Urothelium cell line (cell line): ENCODE results near the gene LCP1.
A peak's percentile ranks its signal among the peaks of the same experiment; 100 is the strongest.

Source experiments
- DNase-seq: peaks from one replicate; pipeline ENCODE4 v3.0.0; 2011; ENCODE audit warnings: low spot score, mixed read lengths
- FAIRE-seq: peaks from 2 replicates; lab custom pipeline; 2011; peaks lifted over from hg19 to GRCh38; lab: Jason Lieb, UNC

Gene LCP1

DNA sequence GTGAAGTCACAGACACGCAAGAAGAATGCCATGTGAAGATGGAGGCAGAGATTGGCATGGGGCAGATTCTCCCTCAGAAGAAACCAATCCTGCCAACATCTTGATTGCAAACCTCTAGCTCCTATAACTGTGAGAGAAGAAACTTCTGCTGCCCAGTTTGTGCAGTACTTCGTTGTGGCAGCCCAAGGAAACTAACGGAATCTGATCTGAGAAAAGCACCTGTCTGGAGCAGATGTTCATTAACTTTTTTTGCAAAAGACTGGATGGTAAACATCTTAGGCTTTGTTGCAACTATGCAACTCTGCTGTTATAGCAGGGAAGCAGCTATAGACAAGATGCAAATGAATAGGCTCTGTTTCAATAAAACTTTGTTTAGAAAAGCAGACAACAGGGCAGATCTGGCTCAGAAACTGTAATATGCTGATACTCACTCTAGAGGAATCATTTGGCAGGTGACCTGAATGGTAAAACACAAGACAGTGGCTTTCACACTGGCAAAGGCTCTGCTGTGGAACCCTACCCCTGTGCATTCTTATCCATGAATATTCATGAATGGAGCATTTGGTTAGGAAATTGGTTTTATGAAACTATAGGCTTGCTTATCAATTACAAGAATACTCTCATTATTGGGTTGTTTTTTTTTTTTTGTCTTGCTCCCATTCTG is 51.9 kb downstream of the LCP1 start:
- DNase-seq (no peak), FAIRE-seq (no peak)

DNA sequence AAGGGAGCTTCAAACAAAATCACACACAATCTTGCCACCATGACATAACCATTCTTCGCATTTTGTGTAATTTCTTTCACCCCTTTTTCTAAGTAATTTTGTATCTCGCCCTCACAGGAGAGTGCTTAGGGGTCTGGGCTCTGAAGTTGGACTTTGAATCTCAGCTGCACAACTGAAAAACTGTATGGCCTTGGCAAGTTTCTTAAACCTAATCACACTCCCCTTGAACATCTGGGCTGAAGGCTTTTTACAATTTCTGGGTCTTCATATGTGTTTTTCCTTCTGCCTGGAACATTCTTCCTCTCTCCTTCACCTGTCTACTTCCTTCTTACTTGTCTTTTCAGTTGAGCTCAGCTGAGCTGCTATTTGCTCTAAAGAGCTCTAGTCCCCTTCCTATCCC is 52.9 kb downstream of the LCP1 start:
- DNase-seq (no peak), FAIRE-seq (no peak)

DNA sequence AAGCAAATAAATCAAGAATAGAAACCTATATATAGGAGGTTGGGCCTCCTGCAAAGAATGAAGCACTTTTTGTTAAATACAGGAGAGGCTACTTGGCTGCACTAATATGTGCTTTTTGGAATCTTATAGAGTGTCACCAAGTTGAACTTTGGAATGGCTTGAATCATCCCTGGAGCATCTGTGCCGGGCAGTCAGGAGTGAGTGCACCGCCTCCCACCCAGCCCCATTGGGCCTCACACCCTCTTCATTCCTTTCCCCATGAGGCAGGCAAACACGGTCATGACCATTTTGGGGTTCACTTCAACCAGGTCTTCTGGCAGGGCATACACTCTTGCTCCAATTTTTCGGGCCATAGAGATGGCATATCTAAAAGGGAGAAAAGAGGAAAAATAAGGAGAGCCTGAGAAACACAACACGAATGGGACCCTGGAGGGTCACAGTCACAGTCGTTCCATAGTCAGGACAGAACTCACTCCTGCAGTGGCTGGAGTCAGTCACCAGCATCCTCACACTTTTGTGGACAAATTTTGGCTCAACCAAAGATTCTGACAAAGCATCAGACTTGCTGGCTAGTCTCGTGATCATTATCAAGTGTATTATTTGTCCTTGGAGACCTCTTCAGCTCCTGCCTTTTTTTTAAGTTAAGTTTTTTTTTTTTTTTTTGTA is 54.5 kb downstream of the LCP1 start:
- no peak for DNase-seq
- no peak for FAIRE-seq

DNA sequence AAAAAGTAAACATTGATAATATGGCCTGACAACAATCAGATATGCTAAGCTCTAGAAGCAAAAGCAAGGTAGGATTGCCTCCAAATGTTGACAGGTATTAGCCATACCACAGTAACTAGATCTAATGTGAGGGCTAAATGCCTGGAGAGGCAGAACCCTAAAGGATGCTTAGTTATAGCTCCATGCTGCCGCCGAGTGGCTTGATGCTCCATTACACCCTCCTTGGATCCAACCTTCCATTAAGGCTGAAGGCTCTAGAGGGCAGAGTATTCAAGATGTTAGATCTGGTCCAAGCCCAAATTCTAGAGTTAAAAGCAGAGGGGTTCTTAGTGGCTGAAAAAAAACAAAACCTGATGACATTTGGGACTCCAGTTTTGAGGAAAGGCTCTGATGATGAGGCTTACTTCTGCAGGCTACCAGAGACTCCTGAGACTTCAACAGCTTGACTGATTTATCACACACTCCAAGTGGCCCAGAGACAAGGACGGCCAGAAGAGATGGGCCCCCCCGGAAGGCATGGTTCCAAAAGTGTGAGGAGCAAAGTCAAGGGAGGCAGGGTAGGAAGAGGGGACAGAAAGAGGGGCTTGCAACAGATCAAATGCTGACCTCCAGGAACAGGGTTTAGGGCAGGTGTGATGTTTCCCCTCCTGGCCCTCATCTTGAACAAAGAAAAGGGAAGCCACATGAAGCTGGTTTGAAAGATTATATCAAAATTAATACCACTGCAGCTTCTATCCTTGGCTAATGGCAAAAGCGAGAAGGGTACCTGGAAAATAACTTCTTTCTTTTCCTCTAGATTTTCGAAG is 55.2 kb downstream of the LCP1 start:
- DNase-seq (peak; percentile 63), FAIRE-seq (no peak)

DNA sequence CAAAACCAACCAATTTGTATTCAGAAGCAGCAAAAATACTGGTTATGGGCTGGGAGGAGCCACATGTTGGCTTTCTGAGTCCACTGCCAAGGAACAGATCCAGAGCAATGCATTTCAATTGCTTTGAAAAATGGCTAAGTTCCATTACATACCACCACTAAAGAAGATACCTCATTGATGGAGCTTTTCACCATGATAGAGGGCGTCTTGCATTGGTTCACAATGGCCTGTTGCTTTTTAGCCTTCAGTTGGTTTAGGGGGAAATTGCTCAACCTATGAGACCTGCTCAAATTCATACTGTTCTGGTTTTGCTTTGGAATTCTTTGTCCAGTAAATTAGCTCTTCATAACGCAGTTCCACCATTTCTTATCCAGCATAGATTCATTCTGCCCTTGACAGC is 55.9 kb downstream of the LCP1 start:
- no peak for FAIRE-seq
- DNase-seq, result no peak

DNA sequence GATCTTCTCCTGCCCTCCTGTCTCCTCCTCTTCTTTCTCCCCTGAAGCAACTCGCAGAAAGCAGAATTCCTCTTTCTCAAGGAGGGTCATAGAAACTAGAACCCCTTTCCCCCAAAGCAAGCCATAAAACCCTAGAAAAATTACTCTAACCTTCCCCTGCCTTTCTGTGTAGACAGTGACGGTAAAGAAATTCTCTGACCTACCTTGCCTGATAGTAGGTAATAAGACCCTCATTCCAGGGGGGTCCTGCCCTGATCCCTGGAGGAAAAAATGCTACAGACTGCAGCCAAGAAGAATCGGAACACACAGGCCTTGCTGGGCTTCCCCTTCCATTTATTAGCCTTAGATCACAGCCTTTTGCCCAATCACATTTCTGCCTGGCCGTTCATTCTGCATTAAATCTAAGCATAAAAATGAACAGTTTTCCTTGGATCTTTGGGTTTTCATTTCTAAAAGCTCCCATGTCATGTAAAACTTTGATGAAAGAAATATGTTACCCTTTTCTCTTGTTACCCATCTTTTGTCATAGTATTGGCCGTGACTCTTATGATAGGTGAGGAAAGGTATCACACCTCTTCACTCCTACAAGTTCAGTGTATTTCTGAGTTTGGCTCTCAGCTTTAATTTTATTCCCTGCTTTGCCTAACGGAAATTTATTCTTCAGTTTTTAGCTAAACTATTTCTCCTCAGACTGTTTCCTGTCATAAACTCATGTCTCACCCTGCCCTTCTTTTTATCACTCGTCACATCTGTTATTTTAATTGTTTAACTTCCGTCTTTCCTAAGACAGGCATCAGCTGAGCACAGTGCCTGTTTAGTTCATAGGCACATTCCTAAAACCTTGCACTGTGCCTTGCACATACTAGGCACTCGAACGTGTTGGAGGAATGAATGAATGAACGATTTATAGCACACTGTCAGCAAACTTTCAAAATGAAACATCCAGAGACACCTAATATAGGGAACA is 56.7 kb downstream of the LCP1 start:
- FAIRE-seq (no peak), DNase-seq (no peak)

DNA sequence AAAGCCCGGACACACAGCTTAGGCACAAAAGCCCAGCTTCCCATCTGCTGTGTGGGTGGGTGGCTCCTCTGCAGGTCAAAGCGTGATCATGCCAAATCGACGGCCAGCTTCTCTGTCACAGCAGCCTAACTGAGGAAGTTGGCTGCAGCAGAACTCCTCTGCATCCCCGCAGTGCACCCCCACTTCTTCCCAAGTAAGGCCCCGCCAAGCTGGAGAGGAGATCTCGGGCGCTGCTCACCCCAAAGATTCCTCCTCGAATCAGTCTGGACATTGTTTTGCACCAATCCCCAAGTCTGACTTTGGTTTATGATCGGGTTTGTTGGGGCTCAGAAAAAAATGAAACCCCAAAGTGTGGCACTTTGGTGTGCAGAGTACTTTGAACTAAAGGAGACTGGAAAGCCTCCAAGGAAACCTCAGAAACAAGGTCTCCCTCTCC is 57.4 kb downstream of the LCP1 start:
- FAIRE-seq, result no peak
- no peak for DNase-seq

DNA sequence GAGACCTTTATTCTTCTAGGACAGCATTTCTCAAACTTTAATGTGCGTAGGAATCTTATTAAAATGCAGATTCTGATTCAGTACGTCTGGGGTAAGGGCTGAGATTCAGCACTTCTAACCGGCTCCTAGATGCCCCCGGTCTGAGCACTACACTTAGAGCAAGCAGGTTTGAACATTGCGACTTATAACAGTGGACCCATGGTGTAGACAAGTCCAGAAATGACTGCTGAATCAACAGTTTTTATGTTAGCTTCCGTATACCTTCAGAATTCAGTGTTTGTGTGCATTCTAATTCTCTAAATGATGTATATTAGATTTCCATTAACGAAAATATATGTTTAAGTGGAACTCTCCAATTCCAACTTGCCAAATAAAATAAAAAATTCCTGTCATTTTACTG is 59.7 kb downstream of the LCP1 start:
- FAIRE-seq (no peak), DNase-seq (no peak)

DNA sequence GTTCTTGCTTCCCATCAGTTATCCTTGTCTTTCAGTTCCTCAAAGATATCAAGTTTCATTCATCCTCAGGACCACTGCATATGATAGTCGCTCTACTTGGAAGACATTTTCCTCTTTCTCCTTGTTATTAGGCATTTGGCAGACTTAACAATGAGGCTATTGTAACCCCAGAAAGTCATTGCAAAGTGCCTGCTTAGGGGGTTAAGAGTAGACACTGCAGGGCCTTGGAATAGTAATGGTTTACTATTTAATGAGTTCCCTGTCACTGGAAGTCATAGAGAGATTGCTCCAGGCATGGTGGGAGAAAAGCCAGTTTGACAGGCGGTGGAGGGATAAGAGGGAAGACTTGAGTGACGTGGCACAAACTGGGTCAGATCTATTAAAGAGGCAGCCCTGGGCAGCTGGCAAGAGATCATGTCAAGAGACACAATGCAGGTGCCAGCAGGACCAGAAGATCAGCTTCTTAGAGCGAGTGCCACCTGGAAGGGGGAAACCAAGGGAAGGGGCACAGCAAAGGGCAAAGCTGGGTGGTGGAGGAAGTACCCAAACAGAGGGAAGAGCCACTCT is 60.3 kb downstream of the LCP1 start:
- DNase-seq, result no peak
- FAIRE-seq, result no peak

DNA sequence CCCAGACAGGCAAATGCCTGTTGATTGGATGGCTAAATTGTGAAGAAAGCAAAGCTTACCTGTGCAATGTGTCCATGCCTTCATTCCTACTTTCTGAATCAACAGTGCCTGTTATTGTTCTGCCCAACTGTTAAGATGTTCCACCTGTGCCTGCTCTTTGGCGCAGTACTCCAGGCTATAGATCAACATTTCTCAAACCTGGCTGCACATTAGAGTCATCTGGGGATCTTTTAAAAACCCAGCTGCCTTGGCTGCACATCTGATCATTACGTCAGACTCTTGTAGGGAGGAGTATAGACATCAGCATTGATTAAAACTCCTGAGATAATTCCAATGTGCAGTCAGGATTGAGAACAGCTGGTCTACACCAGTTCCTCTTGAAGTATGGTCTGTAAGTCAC is 60.9 kb downstream of the LCP1 start:
- no peak for FAIRE-seq

DNA sequence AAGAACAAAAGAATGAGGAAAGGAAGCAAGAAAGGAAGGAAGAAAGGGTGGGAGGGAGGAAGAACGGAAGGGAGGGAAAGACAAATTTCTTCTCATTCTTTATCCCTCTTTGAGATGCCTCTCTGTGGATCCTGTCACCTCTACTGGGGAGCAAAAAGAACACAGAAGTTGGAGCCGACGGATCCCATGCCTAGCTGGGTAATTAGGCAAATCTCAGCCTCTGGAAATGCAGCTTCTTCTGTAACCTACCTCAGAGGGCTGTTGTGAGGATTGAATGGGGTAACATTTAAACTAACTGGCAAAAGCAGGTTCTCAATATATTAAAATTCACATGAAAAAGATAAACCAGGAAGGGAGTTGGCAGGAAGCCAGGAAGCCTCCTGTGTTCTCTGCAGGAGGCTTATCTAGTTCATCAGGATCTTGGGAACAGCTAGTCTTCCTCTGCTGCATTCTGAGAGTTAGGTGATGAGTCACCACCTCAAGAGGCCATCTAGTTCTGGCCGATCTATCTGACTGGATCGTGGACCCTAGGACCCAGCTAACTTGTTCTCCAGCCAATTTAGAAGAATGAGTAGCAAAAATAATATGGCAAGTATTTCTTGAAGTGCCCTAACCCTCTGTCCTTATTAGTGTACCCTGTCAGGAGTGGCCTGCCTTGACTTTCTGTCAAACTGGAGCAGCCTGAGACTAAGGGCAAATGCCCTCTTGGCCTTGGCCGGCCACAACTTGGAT is 61.9 kb downstream of the LCP1 start:
- DNase-seq, result peak; percentile 29
- FAIRE-seq, result no peak

More for the DNA sequence above, 60.9 kb downstream of the LCP1 start:
- DNase-seq, result no peak

DNA sequence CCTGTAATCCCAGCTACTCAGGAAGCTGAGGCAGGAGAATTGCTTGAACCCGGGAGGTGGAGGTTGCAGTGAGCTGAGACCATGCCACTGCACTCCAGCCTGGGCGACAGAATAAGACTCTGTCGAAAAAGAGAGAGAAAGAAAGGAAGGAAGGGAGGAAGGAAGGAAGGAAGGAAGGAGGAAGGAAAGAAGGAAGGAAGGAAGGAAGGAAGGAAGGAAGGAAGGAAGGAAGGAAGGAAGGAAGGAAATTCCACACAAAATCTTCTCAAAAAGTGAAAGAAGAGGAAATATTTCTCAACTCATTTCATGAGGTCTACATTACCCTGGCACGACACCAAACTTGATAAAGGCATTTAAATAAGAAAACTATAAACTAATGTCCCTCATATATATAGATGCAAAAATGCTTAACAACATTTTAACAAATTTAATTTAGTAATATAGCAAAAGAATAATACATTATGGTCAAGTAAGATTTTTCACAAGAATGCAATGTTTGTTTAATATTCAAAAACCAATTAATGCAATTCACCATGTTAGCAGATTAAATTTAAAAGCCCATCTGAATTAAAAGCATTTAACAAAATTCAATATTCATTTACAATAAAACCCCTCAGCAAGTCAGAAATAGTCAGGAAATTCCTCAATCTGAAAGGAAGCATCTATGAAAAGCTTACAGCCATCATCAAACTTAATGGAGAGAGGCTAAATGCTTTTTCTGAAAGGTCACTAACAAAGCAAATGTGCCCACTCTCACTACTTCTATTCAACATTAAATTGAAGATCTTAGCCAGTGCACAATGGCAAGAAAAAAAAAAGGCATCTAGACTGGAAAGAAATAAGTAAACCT is 65.1 kb downstream of the LCP1 start:
- no peak for FAIRE-seq

DNA sequence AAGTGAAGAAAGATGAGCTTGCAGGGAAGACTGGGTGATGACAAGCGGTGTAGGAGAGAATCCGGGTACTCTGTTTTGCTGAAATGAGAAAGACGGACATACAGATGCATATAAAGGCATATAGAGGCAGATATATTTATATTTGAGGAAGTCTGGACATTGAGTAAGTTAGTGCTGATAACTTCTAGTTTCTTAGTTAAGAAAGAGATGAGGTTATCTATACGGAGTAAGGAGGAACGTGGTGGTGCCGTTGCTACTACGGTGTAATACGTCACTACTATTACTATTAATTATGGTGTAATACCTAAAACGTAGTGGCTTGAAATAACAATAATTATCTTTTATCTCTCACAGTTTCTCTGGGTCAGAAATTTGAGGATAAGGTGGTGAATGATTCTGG is 67.4 kb downstream of the LCP1 start:
- DNase-seq, result no peak
- no peak for FAIRE-seq

More for the DNA sequence above, 65.1 kb downstream of the LCP1 start:
- DNase-seq, result no peak

DNA sequence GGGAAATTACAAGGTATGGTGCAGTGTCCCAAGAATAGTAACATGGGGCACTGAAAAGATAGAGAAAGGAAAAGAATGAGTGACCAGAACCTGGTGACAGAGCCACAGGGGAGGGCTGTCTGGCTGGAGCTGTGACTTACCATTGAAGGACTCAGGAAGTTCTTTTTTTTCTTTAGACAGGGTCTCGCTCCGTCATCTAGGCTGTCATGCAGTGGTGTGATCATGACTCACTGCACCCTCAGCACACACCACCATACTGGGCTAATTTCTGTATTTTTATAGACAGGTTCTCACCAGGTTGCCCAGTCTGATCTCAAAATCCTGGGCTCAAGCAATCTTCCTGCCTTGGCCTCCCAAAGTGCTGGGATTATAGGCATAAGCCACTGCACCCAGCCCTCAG is 68.4 kb downstream of the LCP1 start:
- DNase-seq (no peak), FAIRE-seq (no peak)

DNA sequence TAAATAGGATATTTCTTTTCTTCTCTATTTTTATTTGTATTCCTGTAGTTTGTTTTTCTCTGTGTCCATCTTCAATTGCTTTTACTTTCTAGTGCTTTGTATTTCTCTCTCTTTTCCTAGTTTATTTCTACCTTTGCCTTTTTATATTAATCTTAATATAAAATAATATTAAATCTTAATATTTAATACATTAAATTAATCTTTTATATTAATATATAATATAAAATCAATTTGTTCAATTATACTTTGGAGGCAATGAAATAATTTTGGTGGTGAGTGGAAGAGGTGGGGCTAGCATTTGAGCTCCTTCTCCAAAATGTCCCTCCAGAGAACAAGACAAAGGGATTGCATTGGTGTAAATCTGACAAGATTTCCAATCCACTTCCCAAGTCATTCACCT is 70.8 kb downstream of the LCP1 start:
- DNase-seq (no peak), FAIRE-seq (no peak)

DNA sequence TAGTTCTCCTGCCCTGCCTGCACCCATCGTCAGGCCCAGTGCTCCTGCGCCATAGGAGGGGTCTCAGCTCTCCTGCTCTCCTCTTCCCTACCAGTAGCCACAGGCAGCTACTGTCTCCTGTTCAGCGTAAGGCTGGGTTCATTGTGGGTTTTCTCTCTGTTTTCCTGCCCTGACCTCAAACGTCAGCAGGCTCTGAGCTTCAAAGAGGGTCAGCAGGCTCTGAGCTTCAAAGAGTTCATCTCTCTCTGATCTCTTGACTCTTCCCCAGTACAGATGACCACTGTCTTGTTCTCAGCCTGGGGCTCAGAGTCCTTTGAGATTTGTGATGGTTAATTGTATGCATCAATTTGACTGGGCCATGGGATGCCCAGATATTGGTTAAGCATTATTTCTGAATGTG is 72.5 kb downstream of the LCP1 start:
- DNase-seq (no peak), FAIRE-seq (no peak)

DNA sequence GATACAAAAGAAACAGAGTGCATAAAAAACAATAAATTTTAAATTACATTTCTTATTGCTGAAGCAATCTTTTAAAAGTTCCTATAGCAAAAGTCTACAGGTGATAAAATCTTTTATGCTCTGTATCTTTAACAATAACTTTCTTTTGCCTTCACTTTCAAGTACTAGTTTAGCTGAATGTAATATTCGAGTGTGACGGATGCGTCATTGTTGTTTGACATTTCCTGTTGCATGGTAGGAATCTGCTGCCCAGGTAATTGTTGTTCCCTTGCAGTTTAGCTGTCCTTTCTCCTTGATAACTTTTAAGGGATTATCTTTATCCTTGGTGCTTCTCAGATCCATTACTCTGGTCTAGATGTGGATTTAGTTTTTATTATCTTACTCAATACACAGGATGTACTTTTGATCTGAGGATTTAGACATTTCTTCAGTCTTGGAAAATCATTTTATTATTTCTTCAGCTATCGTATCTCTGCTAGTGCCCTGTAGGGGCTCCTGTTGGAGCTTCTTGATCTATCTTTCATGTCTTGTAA is 75.1 kb downstream of the LCP1 start:
- DNase-seq (no peak), FAIRE-seq (no peak)

DNA sequence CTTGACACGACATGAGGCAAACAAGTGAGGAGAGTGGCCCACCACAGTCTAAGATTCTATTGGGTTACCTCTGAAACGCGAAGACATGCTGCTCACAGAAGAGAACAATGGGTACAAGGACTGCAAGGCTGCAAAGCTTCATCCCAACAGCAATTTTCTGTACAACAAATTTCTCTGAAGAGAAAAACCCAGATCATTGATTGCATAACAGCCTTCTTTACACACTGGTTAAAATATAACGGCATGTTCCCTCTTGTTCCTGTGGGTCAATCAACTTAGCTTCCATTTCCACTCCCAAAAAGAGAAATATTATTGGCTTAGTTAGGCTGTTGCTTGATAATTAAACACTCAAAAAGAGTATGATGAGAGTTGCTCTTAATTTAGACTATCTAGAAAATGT is 77.1 kb downstream of the LCP1 start, which contains the start of gene CPB2:
Gene CPB2 (minus strand): TSS at position 166 of the 400 bp plus-strand sequence. CDS start 24 bp downstream, at position 142.
- no peak for FAIRE-seq
- no peak for DNase-seq
